ENCODE results near the gene STK35.
A peak's percentile ranks its signal among the peaks of the same experiment; 100 is the strongest.

Gene STK35

DNA sequence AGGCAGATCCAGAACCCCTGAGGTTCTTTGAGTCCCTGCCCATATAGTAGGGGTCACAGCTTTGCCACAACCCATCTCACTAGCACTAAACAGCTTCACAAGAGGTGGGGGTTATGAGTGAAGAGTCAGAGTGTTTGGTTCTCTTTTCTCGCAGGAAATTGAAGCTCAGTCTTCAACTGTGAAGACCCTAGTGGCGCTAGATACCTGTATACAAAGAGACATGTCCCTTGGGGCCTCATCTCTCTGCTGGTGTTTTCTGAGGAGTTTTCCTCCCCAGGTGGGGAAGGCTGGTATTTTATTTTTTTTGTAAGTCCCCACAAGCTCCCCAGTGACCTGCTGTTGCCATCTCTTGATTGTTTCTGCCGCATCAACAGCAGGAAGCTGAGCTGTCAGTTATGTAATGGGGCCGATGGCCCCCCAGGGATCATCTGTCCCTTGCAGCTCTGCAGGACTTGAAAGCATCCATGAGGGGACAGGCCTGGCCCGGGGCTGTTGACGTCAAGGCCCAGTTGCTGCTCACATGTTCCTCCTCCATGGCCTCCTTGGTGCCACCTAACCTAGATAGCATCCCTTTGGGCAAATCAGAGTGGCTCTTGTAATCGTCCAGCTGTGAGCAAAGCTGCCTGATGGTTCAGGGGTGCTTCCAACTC is 23.1 kb downstream of the STK35 start:
- H3K36me3 ChIP-seq (ENCODE audit: control insufficient read depth in 1 of 2, insufficient read depth in 2 of 2, low read length in 2 of 2) = peaks cover 0 to 3% of the 10 kb centered on the region in 2 donors
- peaks cover 16 to 62% of the 10 kb centered on the region in 2 donors for H3K4me1 ChIP-seq (ENCODE audit: control insufficient read depth in 1 of 2, insufficient read depth in 2 of 2, low read length in 2 of 2)
- no peaks in the 10 kb centered on the region for H3K27me3 ChIP-seq (ENCODE audit: low read depth, low read length)
- H3K9me3 ChIP-seq (ENCODE audit: control insufficient read depth in 1 of 2, low read length in 2 of 2) = no peaks in the 10 kb centered on the region
- H3K4me3 ChIP-seq (ENCODE audit: low read depth in 1 of 2, low read length in 2 of 2) = no peak overlapping the region
- no peak overlapping the region for H3K27ac ChIP-seq (ENCODE audit: low read length)

GRCh38 chr20:2125474-2126112 is 24.0 kb downstream of the STK35 start:
- H3K27me3 ChIP-seq (ENCODE audit: low read depth, low read length) = no peaks in the 10 kb centered on the region
- peaks cover 16 to 66% of the 10 kb centered on the region in 2 donors for H3K4me1 ChIP-seq (ENCODE audit: control insufficient read depth in 1 of 2, insufficient read depth in 2 of 2, low read length in 2 of 2)
- H3K4me3 ChIP-seq (ENCODE audit: low read depth in 1 of 2, low read length in 2 of 2) = no peak overlapping the region
- H3K9me3 ChIP-seq (ENCODE audit: control insufficient read depth in 1 of 2, low read length in 2 of 2) = no peaks in the 10 kb centered on the region
- H3K36me3 ChIP-seq (ENCODE audit: control insufficient read depth in 1 of 2, insufficient read depth in 2 of 2, low read length in 2 of 2) = peaks cover 0 to 3% of the 10 kb centered on the region in 2 donors
- H3K27ac ChIP-seq (ENCODE audit: low read length) = no peak overlapping the region

GRCh38 chr20:2127238-2127637 is 25.6 kb downstream of the STK35 start:
- Histone ChIP-seq H3K27me3 (ENCODE audit: low read depth, low read length) (no peaks in the 10 kb centered on the region), H3K4me1 (ENCODE audit: control insufficient read depth in 1 of 2, insufficient read depth in 2 of 2, low read length in 2 of 2) (peaks cover 18 to 56% of the 10 kb centered on the region in 2 donors), H3K9me3 (ENCODE audit: control insufficient read depth in 1 of 2, low read length in 2 of 2) (no peaks in the 10 kb centered on the region), H3K36me3 (ENCODE audit: control insufficient read depth in 1 of 2, insufficient read depth in 2 of 2, low read length in 2 of 2) (peaks cover 0 to 3% of the 10 kb centered on the region in 2 donors), H3K4me3 (ENCODE audit: low read depth in 1 of 2, low read length in 2 of 2) (no peak overlapping the region), H3K27ac (ENCODE audit: low read length) (no peak overlapping the region)

DNA sequence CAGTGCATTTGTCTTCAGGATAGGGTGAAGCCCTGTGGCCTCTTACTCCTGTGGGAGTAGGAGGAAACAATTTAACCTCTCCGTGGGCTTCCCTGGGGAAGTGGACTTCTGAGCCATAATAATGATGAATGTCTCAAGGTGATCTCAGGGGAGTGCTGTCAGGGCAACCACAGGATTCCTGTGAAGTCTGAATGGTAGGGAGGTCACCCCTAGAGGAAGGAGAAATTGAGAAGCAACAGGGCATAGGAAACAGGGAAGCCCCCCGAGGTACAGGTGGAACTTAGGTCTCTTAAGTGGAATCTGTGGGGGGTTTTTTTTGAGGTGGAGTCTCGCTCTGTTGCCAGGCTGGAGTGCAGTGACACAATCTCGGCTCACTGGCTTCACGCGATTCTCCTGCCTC is 26.9 kb downstream of the STK35 start:
- no peaks in the 10 kb centered on the region for H3K9me3 ChIP-seq (ENCODE audit: control insufficient read depth in 1 of 2, low read length in 2 of 2)
- H3K27me3 ChIP-seq (ENCODE audit: low read depth, low read length) = no peaks in the 10 kb centered on the region
- H3K4me3 ChIP-seq (ENCODE audit: low read depth in 1 of 2, low read length in 2 of 2) = no peak overlapping the region
- peaks cover 0 to under 1% of the 10 kb centered on the region in 2 donors for H3K36me3 ChIP-seq (ENCODE audit: control insufficient read depth in 1 of 2, insufficient read depth in 2 of 2, low read length in 2 of 2)
- H3K4me1 ChIP-seq (ENCODE audit: control insufficient read depth in 1 of 2, insufficient read depth in 2 of 2, low read length in 2 of 2) = peaks cover 6 to 56% of the 10 kb centered on the region in 2 donors
- no peak overlapping the region for H3K27ac ChIP-seq (ENCODE audit: low read length)

- Histone ChIP-seq H3K4me1 (ENCODE audit: control insufficient read depth in 1 of 2, insufficient read depth in 2 of 2, low read length in 2 of 2) (peaks cover 4 to 54% of the 10 kb centered on the region in 2 donors), H3K4me3 (ENCODE audit: low read depth in 1 of 2, low read length in 2 of 2) (no peak overlapping the region), H3K27me3 (ENCODE audit: low read depth, low read length) (no peaks in the 10 kb centered on the region), H3K36me3 (ENCODE audit: control insufficient read depth in 1 of 2, insufficient read depth in 2 of 2, low read length in 2 of 2) (no peaks in the 10 kb centered on the region), H3K27ac (ENCODE audit: low read length) (no peak overlapping the region), H3K9me3 (ENCODE audit: control insufficient read depth in 1 of 2, low read length in 2 of 2) (no peaks in the 10 kb centered on the region)
These were observed 28.5 kb downstream of the STK35 start for GRCh38 chr20:2130062-2130591.

DNA sequence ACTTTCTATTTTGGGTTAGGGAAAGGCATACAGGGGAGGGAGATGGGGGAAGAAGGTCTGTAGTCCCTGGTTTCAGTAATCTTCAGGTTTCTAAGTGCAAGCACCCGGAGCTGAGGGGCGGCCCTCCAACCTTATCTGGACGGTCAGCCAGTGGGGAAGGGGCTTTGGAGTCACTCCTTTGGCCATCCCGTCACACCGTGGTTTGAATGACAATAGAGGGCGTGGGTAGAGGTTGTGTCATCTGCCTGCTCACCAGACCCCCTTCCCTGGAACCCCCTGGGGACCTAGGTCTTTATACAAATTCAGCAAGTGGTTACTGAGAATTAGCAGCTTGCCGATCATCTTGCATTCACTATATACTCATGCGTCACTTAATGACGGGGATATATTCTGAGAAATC is 29.1 kb downstream of the STK35 start:
- Histone ChIP-seq H3K27me3 (ENCODE audit: low read depth, low read length) (no peaks in the 10 kb centered on the region), H3K4me1 (ENCODE audit: control insufficient read depth in 1 of 2, insufficient read depth in 2 of 2, low read length in 2 of 2) (peaks cover 4 to 52% of the 10 kb centered on the region in 2 donors), H3K27ac (ENCODE audit: low read length) (no peak overlapping the region), H3K36me3 (ENCODE audit: control insufficient read depth in 1 of 2, insufficient read depth in 2 of 2, low read length in 2 of 2) (no peaks in the 10 kb centered on the region), H3K4me3 (ENCODE audit: low read depth in 1 of 2, low read length in 2 of 2) (no peak overlapping the region), H3K9me3 (ENCODE audit: control insufficient read depth in 1 of 2, low read length in 2 of 2) (no peaks in the 10 kb centered on the region)

GRCh38 chr20:2131366-2131765 is 29.7 kb downstream of the STK35 start:
- Histone ChIP-seq H3K27ac (ENCODE audit: low read length) (no peak overlapping the region), H3K9me3 (ENCODE audit: control insufficient read depth in 1 of 2, low read length in 2 of 2) (no peaks in the 10 kb centered on the region), H3K4me3 (ENCODE audit: low read depth in 1 of 2, low read length in 2 of 2) (no peak overlapping the region), H3K27me3 (ENCODE audit: low read depth, low read length) (no peaks in the 10 kb centered on the region), H3K4me1 (ENCODE audit: control insufficient read depth in 1 of 2, insufficient read depth in 2 of 2, low read length in 2 of 2) (peaks cover 4 to 47% of the 10 kb centered on the region in 2 donors), H3K36me3 (ENCODE audit: control insufficient read depth in 1 of 2, insufficient read depth in 2 of 2, low read length in 2 of 2) (no peaks in the 10 kb centered on the region)

DNA sequence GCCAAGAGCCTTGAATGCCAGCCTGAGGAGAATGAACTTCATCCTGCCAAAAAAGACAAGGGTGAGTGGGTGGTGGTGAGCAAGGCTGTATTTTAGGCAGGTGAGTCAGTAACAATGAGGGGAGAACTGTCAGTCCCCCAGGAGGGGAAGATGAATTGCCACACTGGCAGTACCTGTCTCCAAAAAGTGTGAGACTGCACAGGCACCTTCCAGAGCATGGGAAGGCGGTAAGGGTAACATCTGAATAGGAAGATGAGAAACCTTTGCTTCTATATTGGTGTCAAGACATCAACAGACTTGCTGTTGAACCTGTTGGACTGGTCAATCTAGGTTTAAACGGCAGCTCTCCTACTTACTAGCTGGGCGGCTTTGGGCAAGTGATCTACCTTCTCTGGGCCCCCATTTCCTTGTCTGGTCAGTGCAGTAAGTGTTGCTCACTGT is 30.9 kb downstream of the STK35 start:
- Histone ChIP-seq H3K36me3 (ENCODE audit: control insufficient read depth in 1 of 2, insufficient read depth in 2 of 2, low read length in 2 of 2) (no peaks in the 10 kb centered on the region), H3K4me3 (ENCODE audit: low read depth in 1 of 2, low read length in 2 of 2) (no peak overlapping the region), H3K9me3 (ENCODE audit: control insufficient read depth in 1 of 2, low read length in 2 of 2) (no peaks in the 10 kb centered on the region), H3K4me1 (ENCODE audit: control insufficient read depth in 1 of 2, insufficient read depth in 2 of 2, low read length in 2 of 2) (peaks cover 4 to 45% of the 10 kb centered on the region in 2 donors), H3K27ac (ENCODE audit: low read length) (no peak overlapping the region), H3K27me3 (ENCODE audit: low read depth, low read length) (no peaks in the 10 kb centered on the region)

DNA sequence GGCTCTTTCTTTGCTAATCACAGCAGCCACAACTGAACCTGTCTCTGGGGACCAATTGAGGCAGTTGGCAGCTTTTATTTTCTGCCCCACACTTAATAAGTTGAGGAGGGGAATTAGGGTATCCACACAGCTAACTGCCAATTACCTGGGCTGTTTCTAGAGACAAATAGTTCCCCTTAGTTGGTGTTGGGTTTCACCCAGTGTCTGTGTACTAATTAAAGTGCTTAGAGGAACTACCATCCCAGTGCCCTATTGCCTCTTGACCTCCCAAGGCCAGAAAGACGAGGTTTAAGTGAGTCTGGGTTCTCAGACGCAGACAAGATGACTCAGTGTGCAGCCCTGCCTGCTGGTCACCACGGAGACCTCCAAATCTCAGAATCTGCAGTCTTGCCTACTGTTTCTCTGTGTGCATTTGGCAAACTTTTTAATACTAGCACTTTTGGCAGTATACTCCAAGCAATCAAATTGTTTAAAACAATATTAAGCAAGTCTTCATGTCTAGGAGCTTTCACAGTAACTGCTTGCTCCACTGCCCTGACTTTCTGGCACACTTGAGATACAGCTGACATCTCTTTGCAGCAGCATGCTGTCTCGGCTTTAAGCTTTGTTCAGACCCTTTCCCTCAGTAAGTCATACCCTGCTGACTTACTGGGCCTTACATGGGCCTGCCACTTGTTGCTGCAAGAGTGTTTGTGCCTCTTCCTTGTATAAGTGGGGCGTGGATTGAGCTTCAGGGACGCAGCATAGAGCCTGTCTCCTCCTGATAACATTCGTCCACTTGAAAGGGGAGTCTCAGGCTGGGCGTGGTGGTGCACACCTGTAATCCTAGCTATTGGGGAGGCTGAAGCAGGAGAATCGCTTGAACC is 31.9 kb downstream of the STK35 start:
- Histone ChIP-seq H3K36me3 (ENCODE audit: control insufficient read depth in 1 of 2, insufficient read depth in 2 of 2, low read length in 2 of 2) (no peaks in the 10 kb centered on the region), H3K27ac (ENCODE audit: low read length) (peak overlapping the region; percentile 32), H3K4me1 (ENCODE audit: control insufficient read depth in 1 of 2, insufficient read depth in 2 of 2, low read length in 2 of 2) (peaks cover 4 to 43% of the 10 kb centered on the region in 2 donors), H3K4me3 (ENCODE audit: low read depth in 1 of 2, low read length in 2 of 2) (no peak overlapping the region), H3K9me3 (ENCODE audit: control insufficient read depth in 1 of 2, low read length in 2 of 2) (no peaks in the 10 kb centered on the region), H3K27me3 (ENCODE audit: low read depth, low read length) (no peaks in the 10 kb centered on the region)

DNA sequence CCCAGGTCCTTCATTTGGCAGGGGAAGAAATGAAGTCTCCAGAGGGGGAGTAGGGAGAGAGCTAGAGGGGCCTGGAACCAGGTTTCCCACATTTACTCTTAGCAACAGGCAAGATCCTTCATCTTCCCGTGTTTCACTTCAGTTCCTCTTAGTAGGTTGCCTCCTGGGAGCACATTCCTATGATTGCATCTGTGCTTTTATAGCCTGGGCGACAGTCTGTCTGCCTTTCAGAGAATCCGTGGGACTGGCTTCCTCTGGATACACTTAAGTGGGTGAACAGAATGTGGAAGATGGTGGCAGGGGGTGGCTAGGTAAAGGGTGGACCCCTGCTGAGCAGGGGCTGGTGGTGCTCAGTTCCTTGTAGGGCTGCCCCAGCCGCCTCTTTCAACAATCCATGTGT is 33.4 kb downstream of the STK35 start:
- Histone ChIP-seq H3K9me3 (ENCODE audit: control insufficient read depth in 1 of 2, low read length in 2 of 2) (no peaks in the 10 kb centered on the region), H3K4me1 (ENCODE audit: control insufficient read depth in 1 of 2, insufficient read depth in 2 of 2, low read length in 2 of 2) (peaks cover 4 to 42% of the 10 kb centered on the region in 2 donors), H3K27ac (ENCODE audit: low read length) (no peak overlapping the region), H3K27me3 (ENCODE audit: low read depth, low read length) (no peaks in the 10 kb centered on the region), H3K36me3 (ENCODE audit: control insufficient read depth in 1 of 2, insufficient read depth in 2 of 2, low read length in 2 of 2) (peaks cover 0 to 3% of the 10 kb centered on the region in 2 donors), H3K4me3 (ENCODE audit: low read depth in 1 of 2, low read length in 2 of 2) (no peak overlapping the region)

DNA sequence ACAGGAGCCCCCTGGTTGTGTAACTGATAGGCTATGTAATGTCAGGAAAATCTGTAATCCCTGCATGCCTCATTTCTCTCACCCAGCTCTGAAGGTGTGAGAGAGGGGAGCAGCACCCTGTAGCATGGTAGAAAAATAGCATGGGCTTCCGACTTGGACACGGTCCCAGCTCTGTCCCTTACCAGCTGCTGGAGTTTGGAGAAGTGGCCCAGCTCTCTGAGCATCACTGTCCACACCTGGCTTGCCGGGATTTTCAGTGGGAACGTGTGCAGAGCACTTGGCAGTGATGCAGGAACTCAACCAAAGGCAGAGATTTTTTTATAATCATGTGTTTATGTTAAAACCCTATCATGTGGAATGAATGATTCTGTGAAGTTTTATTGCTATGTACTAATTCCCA is 34.6 kb downstream of the STK35 start:
- H3K4me3 ChIP-seq (ENCODE audit: low read depth in 1 of 2, low read length in 2 of 2) = no peak overlapping the region
- H3K36me3 ChIP-seq (ENCODE audit: control insufficient read depth in 1 of 2, insufficient read depth in 2 of 2, low read length in 2 of 2) = peaks cover 0 to 3% of the 10 kb centered on the region in 2 donors
- H3K27ac ChIP-seq (ENCODE audit: low read length) = no peak overlapping the region
- peaks cover 4 to 54% of the 10 kb centered on the region in 2 donors for H3K4me1 ChIP-seq (ENCODE audit: control insufficient read depth in 1 of 2, insufficient read depth in 2 of 2, low read length in 2 of 2)
- no peaks in the 10 kb centered on the region for H3K27me3 ChIP-seq (ENCODE audit: low read depth, low read length)
- H3K9me3 ChIP-seq (ENCODE audit: control insufficient read depth in 1 of 2, low read length in 2 of 2) = no peaks in the 10 kb centered on the region
